ENCODE data around the gene RAD50.
"Not testable (repeated sequence)": the region's sequence is repeated elsewhere in the genome, so short reads cannot be mapped to it uniquely, and the experiment has no call there.

The RAD50 gene

DNA sequence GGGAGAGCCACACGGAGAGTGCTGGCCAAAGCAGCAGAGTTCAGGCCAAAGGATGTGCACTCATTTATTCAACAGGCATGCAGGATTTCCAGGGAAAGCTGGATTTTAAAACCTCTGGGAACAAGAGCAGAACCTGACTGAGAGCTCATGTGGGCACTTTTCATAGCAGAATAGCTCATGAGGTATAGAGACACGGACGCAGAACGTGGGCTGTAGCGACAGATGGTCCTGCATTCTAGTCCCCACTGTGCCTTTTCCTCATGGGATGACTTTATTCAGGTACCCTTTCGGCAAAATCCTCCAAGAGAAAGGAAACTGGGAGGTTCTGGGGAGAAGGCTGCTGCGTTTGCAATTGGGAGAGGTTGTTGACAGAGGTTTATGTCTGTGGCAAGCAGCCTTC lies 122.4 kb downstream of the RAD50 start:
- no peak for DNase-seq

- no peak for DNase-seq
These were observed 123.1 kb downstream of the RAD50 start for GRCh38 chr5:132679717-132680380.

DNA sequence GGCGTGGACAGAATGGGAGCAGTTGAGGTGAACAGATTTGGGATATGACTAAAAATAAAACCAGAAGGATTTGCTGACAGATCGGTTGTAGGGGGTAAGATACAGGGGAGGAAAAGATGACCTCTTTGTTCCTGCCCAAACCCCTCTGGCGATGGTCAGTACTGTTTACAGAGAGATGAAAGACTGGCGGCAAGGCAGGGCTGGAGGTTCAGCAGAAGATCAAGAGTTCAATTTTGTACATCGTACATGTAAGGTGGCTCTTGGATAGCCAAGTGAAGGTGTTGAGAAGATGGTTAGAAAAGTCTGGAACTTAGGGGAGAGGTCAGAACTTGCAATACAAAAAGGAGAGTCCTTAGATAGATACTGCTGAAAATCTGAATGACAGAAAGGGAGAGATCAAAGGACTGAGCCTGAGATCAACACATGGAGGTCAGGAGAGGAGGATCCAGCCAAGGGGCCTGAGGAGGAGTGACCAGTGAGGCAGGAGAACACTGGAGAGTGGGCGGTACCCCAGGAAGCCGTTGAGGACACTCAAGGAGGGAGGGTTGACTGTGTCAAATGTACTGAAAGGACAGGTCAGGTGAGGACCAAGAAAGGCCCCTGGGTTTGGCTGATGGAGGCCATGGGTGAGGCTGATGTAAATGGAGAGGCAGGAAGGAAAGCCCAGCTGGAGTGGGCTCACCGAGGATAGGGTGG lies 124.2 kb downstream of the RAD50 start:
- no peak for DNase-seq

- no peak for DNase-seq
These were observed 124.7 kb downstream of the RAD50 start for GRCh38 chr5:132681476-132681831.

GRCh38 chr5:132681983-132682382 lies 125.2 kb downstream of the RAD50 start:
- no peak for DNase-seq

DNA sequence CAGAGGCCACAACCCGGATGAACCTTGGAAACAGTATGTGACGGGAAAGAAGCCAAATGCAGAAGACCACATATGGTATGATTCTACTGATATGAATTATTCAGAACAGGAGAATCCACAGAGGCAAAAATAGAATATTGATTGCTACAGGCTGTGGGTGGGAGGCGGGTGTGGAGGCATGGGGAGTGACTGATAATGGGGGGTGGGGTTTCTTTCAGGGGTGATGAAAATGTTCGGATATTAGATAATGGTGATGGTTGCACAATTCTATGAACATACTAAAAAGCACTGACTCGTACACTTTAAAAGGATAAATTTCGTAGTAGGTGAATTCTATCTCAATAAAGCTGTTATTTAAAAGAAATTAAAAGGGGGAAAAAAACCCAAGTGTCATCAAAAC lies 127.7 kb downstream of the RAD50 start:
- DNase-seq: no peak

GRCh38 chr5:132684922-132685720 lies 128.3 kb downstream of the RAD50 start:
- DNase-seq: no peak

DNA sequence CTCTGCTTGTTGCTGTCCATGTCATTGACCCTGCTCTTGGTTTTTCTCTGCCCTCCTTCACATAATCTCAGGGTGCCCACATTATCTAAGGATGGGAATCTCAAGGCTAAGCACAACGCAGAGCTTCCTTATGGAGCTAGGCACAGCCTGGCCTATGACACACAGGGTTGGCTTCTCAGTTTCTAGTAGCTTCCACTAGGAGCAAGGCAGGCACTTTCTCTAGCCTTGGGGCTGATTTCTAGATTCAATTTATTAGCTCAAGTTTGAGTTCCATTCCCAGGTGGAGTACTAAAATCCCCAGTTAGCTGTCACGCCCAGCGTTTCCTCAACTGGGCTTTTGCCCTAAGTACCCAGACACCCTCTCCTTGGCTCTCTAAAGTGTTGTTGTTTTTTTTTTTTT lies 129.4 kb downstream of the RAD50 start:
- DNase-seq: no peak

- DNase-seq: no peak
These were observed 131.2 kb downstream of the RAD50 start for GRCh38 chr5:132687995-132688394.

GRCh38 chr5:132688536-132689339 lies 132.0 kb downstream of the RAD50 start:
- no peak for DNase-seq

- no peak for DNase-seq
These were observed 132.7 kb downstream of the RAD50 start for GRCh38 chr5:132689513-132689912.

GRCh38 chr5:132690156-132690555 lies 133.4 kb downstream of the RAD50 start:
- no peak for DNase-seq

DNA sequence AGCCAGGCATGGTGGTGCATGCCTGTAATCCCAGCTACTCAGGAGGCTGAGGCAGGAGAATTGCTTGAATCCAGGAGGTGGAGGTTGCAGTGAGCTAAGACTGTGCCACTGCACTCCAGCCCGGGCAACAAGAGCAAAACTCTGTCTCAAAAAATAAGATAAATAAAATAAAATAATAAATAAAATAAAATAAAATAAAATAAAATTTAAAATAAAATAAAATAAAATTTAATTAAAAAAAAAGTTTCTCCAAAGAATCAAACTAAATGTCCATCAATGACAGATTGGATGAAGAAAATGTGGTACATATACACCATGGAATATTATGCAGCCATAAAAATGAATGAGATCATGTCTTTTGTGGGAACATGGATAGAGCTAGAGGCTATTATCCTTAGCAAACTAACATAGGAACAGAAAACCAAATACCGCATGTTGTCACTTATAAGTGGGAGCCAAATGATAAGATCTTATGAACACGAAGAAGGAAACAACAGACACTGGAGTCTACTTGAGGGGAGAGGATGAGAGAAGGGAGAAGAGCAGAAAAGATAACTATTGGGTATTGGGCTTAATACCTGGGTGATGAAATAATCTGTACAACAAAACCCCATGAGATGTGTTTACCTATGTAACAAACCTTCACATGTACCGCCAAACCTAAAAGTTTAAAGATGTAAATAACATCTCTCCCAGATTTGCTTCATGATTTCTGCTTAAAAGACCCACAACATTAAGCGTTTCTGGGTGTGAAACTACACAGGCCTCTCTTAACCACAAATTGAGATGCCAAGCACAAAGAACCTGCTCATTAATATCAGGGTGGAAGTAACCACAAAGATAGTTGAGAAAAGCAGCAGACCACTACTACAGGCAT lies 135.2 kb downstream of the RAD50 start:
- DNase-seq: not testable (repeated sequence)

DNA sequence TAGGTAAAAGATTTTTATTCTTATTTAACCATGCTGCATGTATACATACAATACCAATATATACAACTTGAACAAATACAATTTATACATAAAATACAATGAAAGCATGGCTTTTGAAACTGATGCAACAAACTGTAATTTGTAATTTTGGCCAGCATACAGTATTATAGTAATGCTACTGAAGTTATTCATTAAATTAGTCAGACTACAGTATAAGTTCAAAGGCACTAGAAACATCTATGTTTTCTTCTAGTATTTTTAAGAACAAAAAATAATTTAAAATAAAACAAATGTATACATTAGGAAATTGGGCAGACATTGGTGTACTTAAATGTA lies 135.8 kb downstream of the RAD50 start:
- DNase-seq: no peak
